A549 (cell line): ENCODE results near the gene C2CD5. TPM values are rescaled to one million over a fixed set of nuclear protein-coding genes. Genes with fewer than 3 reads are reported as not detected.

Experiments
- ATAC-seq, 2 experiments: fragments of 200-7000 bp in 1 of 2; fragments of >200 bp in 1 of 2; cut with Nextera tagmentation in 1 of 2; cut with Tn5 transposase in 1 of 2; 3 replicates each; pipeline versions ENCODE4 v1.8.0 to v1.9.1; 2018 to 2020; ENCODE audit warnings: mild to moderate bottlenecking in 1 of 2, moderate library complexity in 1 of 2
- CTCF ChIA-PET: fragments of 300-600 bp; sonication (Branson Sonifier 250); formaldehyde crosslinking; extraction: SDS; loops from one replicate; lab custom pipeline; 2021; ENCODE audit warnings: antibody characterized with exemption, inconsistent platforms; lab: Yijun Ruan, JAX
- POLR2A ChIA-PET: fragments of 350-600 bp; formaldehyde crosslinking; extraction: SDS; loops from one replicate; lab custom pipeline; 2021; ENCODE audit warnings: antibody characterized with exemption, inconsistent platforms; lab: Yijun Ruan, JAX
- DNase-seq, 2 experiments: peaks; one replicate each; pipeline versions ENCODE4 v3.0.0 to v3.0.0-alpha.2; 2011 to 2016; ENCODE audit warnings: low read depth in 1 of 2, low spot score in 1 of 2
- FAIRE-seq: peaks from 2 replicates; lab custom pipeline; 2011; peaks lifted over from hg19 to GRCh38; lab: Jason Lieb, UNC
- H3K27ac ChIP-seq, 2 experiments: fragments of >200 bp; sonication (Bioruptor Twin); formaldehyde crosslinking; 3 replicates each; pipeline ENCODE4 v1.5.1; 2016 to 2017
- H3K4me1 ChIP-seq: fragments of >200 bp; sonication (Bioruptor Twin); formaldehyde crosslinking; 3 replicates; pipeline ENCODE4 v1.6.1; 2016
- H3K4me2 ChIP-seq: fragments of >200 bp; sonication (Bioruptor Twin); formaldehyde crosslinking; 3 replicates; pipeline ENCODE4 v1.6.1; 2016
- H3K4me3 ChIP-seq: fragments of >200 bp; sonication (Bioruptor Twin); formaldehyde crosslinking; 3 replicates; pipeline ENCODE4 v1.5.1; 2016
- H3K9me3 ChIP-seq: fragments of >200 bp; sonication (Bioruptor Twin); formaldehyde crosslinking; 3 replicates; pipeline ENCODE4 v1.6.1; 2016
- BCL3 ChIP-seq: fragments of >200 bp; sonication (Bioruptor Twin); formaldehyde crosslinking; IDR thresholded peaks from 3 replicates; pipeline ENCODE4 v1.6.1; 2016
- BHLHE40 ChIP-seq: IDR thresholded peaks from 2 replicates; pipeline ENCODE4 v1.6.1; 2012; ENCODE audit warnings: low read depth, low read length, inconsistent platforms
- CBX2 ChIP-seq: fragments of 200-600 bp; sonication (generic); IDR thresholded peaks from 2 replicates; pipeline ENCODE4 v1.6.1; 2016; ENCODE audit warnings: low read depth, mild to moderate bottlenecking, borderline replicate concordance
- CBX8 ChIP-seq: fragments of 200-600 bp; sonication (generic); IDR thresholded peaks from 2 replicates; pipeline ENCODE4 v1.6.1; 2016
- CEBPB ChIP-seq, 2 experiments: fragments of >200 bp in 1 of 2; sonication (Bioruptor Twin) in 1 of 2; formaldehyde crosslinking in 1 of 2; IDR thresholded peaks; 2 replicates each; pipeline ENCODE4 v1.6.1; 2012 to 2016
- CHD2 ChIP-seq: fragments of 150-350 bp; IDR thresholded peaks from 2 replicates; pipeline ENCODE4 v1.6.1; 2014; ENCODE audit warnings: low read length; ENCODE audit not compliant: partially characterized antibody
- CTCF ChIP-seq: fragments of >200 bp; sonication (Bioruptor Twin); formaldehyde crosslinking; IDR thresholded peaks from 3 replicates; pipeline ENCODE4 v1.5.1; 2016
- E2F6 ChIP-seq: IDR thresholded peaks from 2 replicates; pipeline ENCODE4 v1.6.1; 2012; ENCODE audit warnings: low read depth, borderline replicate concordance
- EHF ChIP-seq: fragments of 250-450 bp; sonication (Bioruptor Pico); IDR thresholded peaks from 2 replicates; pipeline ENCODE4 v1.5.0; 2020; ENCODE audit warnings: mild to moderate bottlenecking
- EHMT2 ChIP-seq: fragments of 200-600 bp; sonication (generic); IDR thresholded peaks from 2 replicates; pipeline ENCODE4 v1.6.1; 2016; ENCODE audit warnings: antibody characterized with exemption, low read depth, mild to moderate bottlenecking, moderate library complexity
- ELK1 ChIP-seq: fragments of 150-350 bp; IDR thresholded peaks from 2 replicates; pipeline ENCODE4 v1.6.1; 2014; ENCODE audit warnings: low read depth, mild to moderate bottlenecking, low read length
- ESRRA ChIP-seq: fragments of 150-350 bp; IDR thresholded peaks from 2 replicates; pipeline ENCODE4 v1.6.1; 2014; ENCODE audit warnings: mild to moderate bottlenecking, low read length, borderline replicate concordance
- HDAC2 ChIP-seq: fragments of 200-600 bp; sonication (generic); IDR thresholded peaks from 2 replicates; pipeline ENCODE4 v1.6.1; 2016
- HOXB13 ChIP-seq: fragments of 250-450 bp; sonication (Bioruptor Pico); IDR thresholded peaks from 2 replicates; pipeline ENCODE4 v1.5.0; 2020; ENCODE audit warnings: low read depth, mild to moderate bottlenecking, moderate library complexity
- JUN ChIP-seq, 2 experiments: fragments of >200 bp; sonication (Bioruptor Twin); formaldehyde crosslinking; IDR thresholded peaks; 2 replicates in 1 of 2; 3 replicates in 1 of 2; pipeline ENCODE4 v1.6.1; 2016 to 2017
- KDM5A ChIP-seq: fragments of 200-600 bp; sonication (generic); IDR thresholded peaks from 2 replicates; pipeline ENCODE4 v1.6.1; 2016; ENCODE audit warnings: antibody characterized with exemption, mild to moderate bottlenecking
- NFE2L2 ChIP-seq: fragments of 150-350 bp; conservative IDR thresholded peaks from 2 replicates; pipeline ENCODE4 v1.6.1; 2014; ENCODE audit warnings: low read length
- NPAS2 ChIP-seq: fragments of 250-450 bp; sonication (Bioruptor Pico); IDR thresholded peaks from 2 replicates; pipeline ENCODE4 v1.8.0; 2022; ENCODE audit warnings: mild to moderate bottlenecking, moderate library complexity, borderline replicate concordance
- PHF8 ChIP-seq: fragments of 200-600 bp; sonication (generic); IDR thresholded peaks from 2 replicates; pipeline ENCODE4 v1.6.1; 2016; ENCODE audit warnings: low read depth, mild to moderate bottlenecking, antibody characterized with exemption, moderate library complexity, borderline replicate concordance
- POLR2AphosphoS2 ChIP-seq: conservative IDR thresholded peaks from 2 replicates; pipeline ENCODE4 v1.6.1; 2012; ENCODE audit warnings: low read length, improper control_type of control experiment, inconsistent platforms
- RARB ChIP-seq: fragments of 250-450 bp; sonication (Bioruptor Pico); IDR thresholded peaks from 2 replicates; pipeline ENCODE4 v1.8.0; 2021; ENCODE audit warnings: mild to moderate bottlenecking, moderate library complexity
- RFX5 ChIP-seq: fragments of 450-650 bp; IDR thresholded peaks from 2 replicates; pipeline ENCODE4 v1.7.1; 2014; ENCODE audit warnings: antibody characterized with exemption, mild to moderate bottlenecking, moderate library complexity
- SREBF2 ChIP-seq: fragments of 450-650 bp; IDR thresholded peaks from 2 replicates; pipeline ENCODE4 v1.6.1; 2014; ENCODE audit warnings: mild to moderate bottlenecking, moderate library complexity
- ZFP36 ChIP-seq: fragments of 450-650 bp; IDR thresholded peaks from 2 replicates; pipeline ENCODE4 v1.6.1; 2014; ENCODE audit warnings: borderline replicate concordance; ENCODE audit not compliant: partially characterized antibody
- ZNF302 ChIP-seq: fragments of 250-450 bp; sonication (Bioruptor Pico); IDR thresholded peaks from 2 replicates; pipeline ENCODE4 v1.9.0; 2021; ENCODE audit warnings: inconsistent platforms, mild to moderate bottlenecking, moderate library complexity
- WGBS: methylation state at CpG from one replicate; pipeline ENCODE4 v1.1.6; 2017; ENCODE audit errors: missing lambda C conversion rate; 5-methylcytosine and 5-hydroxymethylcytosine counted together
- polyA plus RNA-seq, 4 experiments: library from polyadenylated mRNA; depleted of rRNA in 3 of 4; stranded (reverse); fragments of >200 nt; fragmentation: RNase III in 1 of 4; extraction: RNeasy Plus Mini Kit Qiagen cat#74134 plus additional on column Dnase treatment in 1 of 4; gene quantifications; 2 replicates in 3 of 4; 3 replicates in 1 of 4; pipeline ENCODE4 v1.2.3, GENCODE V29; 2011 to 2017
- TF ChIP-seq, protein P1 (sequence below): IDR thresholded peaks from 2 replicates; pipeline ENCODE4 v1.6.1; 2012
- TF ChIP-seq, protein P2 (sequence below): IDR thresholded peaks from 2 replicates; pipeline ENCODE4 v1.6.1; 2012

The C2CD5 gene
- polyA plus RNA-seq, 2 of the 4 experiments (the other 2 are of a cell fraction), result 14.1 to 39.7 TPM

DNA sequence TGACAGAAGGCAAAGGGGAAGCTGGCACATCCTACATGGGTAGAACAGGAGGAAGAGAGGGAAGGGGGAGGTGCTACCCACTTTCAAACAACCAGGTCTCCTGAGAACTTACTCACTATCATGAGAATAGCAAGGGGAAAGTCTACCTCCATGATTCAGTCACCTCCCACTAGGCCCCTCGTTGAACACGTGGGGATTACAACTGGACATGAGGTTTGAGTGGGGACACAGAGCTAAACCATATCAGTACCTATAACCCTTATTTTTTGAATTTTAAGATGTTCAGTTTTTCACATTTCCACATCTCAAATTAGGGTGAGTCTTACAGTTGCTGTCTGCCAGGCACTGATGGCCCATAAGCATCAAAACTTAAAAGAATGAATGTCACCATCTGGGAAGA lies 129.6 kb downstream of the C2CD5 start:
- no peak overlapping the region for H3K27ac ChIP-seq
- POLR2A ChIA-PET, result no interaction called here
- DNase-seq (no peak), ATAC-seq (no peak), FAIRE-seq (no peak)
- H3K4me2 ChIP-seq, result no peak overlapping the region
- no peaks in the 10 kb centered on the region for H3K9me3 ChIP-seq
- peaks cover 16% of the 10 kb centered on the region for H3K4me1 ChIP-seq
- WGBS, result 29% methylated on average over 2 of the region's 2 CpGs
- H3K4me3 ChIP-seq, result no peak overlapping the region
- CTCF ChIA-PET, result interaction anchor here (0.6 to 1.9 kb wide), 3 partner anchors 28 to 192 kb away, joined by 3 to 8 read pairs (median 3); no protein-coding TSS in a partner anchor
- no peak for TF ChIP-seq KDM5A
- TF ChIP-seq RARB (CRISPR knock-in tag), result no peak
- no peak for TF ChIP-seq CHD2
- TF ChIP-seq ZNF302 (CRISPR knock-in tag), result no peak
- no peak for TF ChIP-seq CBX8

DNA sequence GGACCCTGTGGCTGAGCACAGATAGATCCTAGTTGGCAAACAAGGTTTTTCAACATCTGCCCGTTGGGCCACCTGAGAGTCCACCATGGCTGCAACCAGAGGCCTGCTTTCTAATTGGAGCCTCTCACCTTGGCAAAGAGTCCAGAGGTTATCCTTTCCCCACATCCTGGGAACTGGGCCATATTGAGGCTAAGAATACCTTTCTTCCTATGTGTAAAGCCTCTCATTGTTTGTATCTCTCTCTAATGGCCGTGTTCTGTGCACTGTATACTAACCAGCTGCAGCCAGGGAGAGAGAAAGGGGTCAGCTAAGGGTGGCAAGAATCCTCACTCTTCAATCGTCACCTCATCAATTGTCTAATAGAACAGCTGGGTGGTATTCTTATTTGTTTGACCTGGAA lies 130.8 kb downstream of the C2CD5 start:
- Histone ChIP-seq H3K9me3 (no peaks in the 10 kb centered on the region), H3K27ac (no peak overlapping the region)
- ATAC-seq (no peak), FAIRE-seq (no peak), DNase-seq (no peak)
- CTCF ChIA-PET, result interaction anchor here (0.7 to 1.9 kb wide), 2 partner anchors 29 to 664 kb away, joined by 4 to 8 read pairs; no protein-coding TSS in a partner anchor
- WGBS, result 65% methylated on average over 3 of the region's 3 CpGs
- no peak for TF ChIP-seq ZNF302 (CRISPR knock-in tag)
- no peak for TF ChIP-seq ELK1
- TF ChIP-seq HDAC2, result no peak
- TF ChIP-seq BCL3, result no peak
- no peak for TF ChIP-seq POLR2AphosphoS2
- TF ChIP-seq ZFP36, result no peak
- TF ChIP-seq E2F6, result no peak
- TF ChIP-seq CHD2, result no peak
- TF ChIP-seq HOXB13, result no peak
- no peak for TF ChIP-seq ESRRA
- TF ChIP-seq SREBF2, result no peak
- no peak for TF ChIP-seq PHF8
- TF ChIP-seq, all 56 proteins: peak for 0
- no peak overlapping the region for H3K4me2 ChIP-seq
- H3K4me3 ChIP-seq, result no peak overlapping the region
- H3K4me1 ChIP-seq, result peaks cover 16% of the 10 kb centered on the region
- POLR2A ChIA-PET, result no interaction called here

DNA sequence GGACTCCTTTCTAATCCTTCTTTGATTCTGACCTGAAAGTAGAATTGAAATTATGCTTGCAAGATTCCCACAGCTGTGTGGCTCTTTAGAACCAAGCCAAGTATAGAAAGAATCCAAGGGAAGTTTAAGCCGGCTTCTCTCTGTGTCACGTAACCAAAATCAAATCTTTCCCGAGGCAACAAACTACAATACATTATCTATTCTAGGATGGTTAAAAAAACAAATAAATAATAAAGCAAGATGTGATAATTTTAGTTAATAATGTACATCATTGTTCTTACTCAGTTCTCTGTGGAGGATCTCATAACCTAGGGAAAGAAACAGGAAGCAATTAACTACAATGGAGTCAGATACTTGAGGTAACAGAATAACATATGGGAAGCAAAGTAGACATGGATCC lies 131.8 kb downstream of the C2CD5 start:
- FAIRE-seq (peak; percentile 39), ATAC-seq (no peak), DNase-seq (no peak)
- H3K4me2 ChIP-seq, result no peak overlapping the region
- H3K27ac ChIP-seq, result no peak overlapping the region
- H3K4me1 ChIP-seq, result peaks cover 16% of the 10 kb centered on the region
- 81% methylated on average over 3 of the region's 3 CpGs for WGBS
- H3K9me3 ChIP-seq, result no peaks in the 10 kb centered on the region
- H3K4me3 ChIP-seq, result no peak overlapping the region
- CTCF ChIA-PET, result no interaction called here
- POLR2A ChIA-PET, result no interaction called here
- TF ChIP-seq BHLHE40, result no peak
- no peak for TF ChIP-seq CEBPB (IDR thresholded peaks at IDR 0.05)
- no peak for TF ChIP-seq EHMT2
- TF ChIP-seq, protein P1, sequence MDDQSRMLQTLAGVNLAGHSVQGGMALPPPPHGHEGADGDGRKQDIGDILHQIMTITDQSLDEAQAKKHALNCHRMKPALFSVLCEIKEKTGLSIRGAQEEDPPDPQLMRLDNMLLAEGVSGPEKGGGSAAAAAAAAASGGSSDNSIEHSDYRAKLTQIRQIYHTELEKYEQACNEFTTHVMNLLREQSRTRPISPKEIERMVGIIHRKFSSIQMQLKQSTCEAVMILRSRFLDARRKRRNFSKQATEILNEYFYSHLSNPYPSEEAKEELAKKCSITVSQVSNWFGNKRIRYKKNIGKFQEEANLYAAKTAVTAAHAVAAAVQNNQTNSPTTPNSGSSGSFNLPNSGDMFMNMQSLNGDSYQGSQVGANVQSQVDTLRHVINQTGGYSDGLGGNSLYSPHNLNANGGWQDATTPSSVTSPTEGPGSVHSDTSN, result no peak
- no peak for TF ChIP-seq CHD2
- TF ChIP-seq NPAS2 (CRISPR knock-in tag), result no peak
- no peak for TF ChIP-seq EHF (CRISPR knock-in tag)
- TF ChIP-seq BCL3, result no peak
- no peak for TF ChIP-seq ELK1
- TF ChIP-seq, protein P2, sequence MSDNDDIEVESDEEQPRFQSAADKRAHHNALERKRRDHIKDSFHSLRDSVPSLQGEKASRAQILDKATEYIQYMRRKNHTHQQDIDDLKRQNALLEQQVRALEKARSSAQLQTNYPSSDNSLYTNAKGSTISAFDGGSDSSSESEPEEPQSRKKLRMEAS, result no peak
- TF ChIP-seq RFX5, result no peak
- TF ChIP-seq CBX2, result no peak
- no peak for TF ChIP-seq CTCF
- no peak for TF ChIP-seq NFE2L2
- TF ChIP-seq JUN (IDR thresholded peaks at IDR 0.05), result no peak
